Cardiac muscle cell (in vitro differentiated cells and primary cell): Measurements from ENCODE around the gene SMOC1. TPM values are rescaled to one million over a fixed set of nuclear protein-coding genes. Genes with fewer than 3 reads are reported as not detected.

Source experiments
- DNase-seq, 2 donors: peaks; one replicate each; pipeline versions ENCODE4 v3.0.0 to v3.0.0-alpha.2; 2010 to 2017; ENCODE audit warnings: low read depth in 1 of 2, low spot score in 1 of 2
- H3K27ac ChIP-seq: fragments of 200-600 bp; sonication (generic); 2 replicates; pipeline ENCODE4 v1.5.1; 2016
- H3K27me3 ChIP-seq: fragments of 200-600 bp; sonication (generic); 2 replicates; pipeline ENCODE4 v1.6.0; 2016; ENCODE audit warnings: control low read depth
- H3K36me3 ChIP-seq: fragments of 200-600 bp; sonication (generic); 2 replicates; pipeline ENCODE4 v1.5.1; 2016; ENCODE audit warnings: control low read depth
- H3K4me1 ChIP-seq: fragments of 200-600 bp; sonication (generic); 2 replicates; pipeline ENCODE4 v1.8.1; 2017; ENCODE audit warnings: low read depth, mild to moderate bottlenecking, mixed run types
- H3K4me3 ChIP-seq: fragments of 200-600 bp; sonication (generic); 2 replicates; pipeline ENCODE4 v1.5.1; 2016; ENCODE audit warnings: mild to moderate bottlenecking
- H3K9me3 ChIP-seq: fragments of 200-600 bp; sonication (generic); 2 replicates; pipeline ENCODE4 v1.5.1; 2017; ENCODE audit warnings: low read depth, mild to moderate bottlenecking, control low read depth
- polyA plus RNA-seq: library from polyadenylated mRNA; unstranded; fragments of >200 nt; fragmentation: Nextera tagmentation; extraction: Ambion mirVana; gene quantifications from 2 replicates; pipeline ENCODE4 v1.2.1, GENCODE V29; 2016
- total RNA-seq: library from RNA; depleted of rRNA; stranded (reverse); fragments of >200 nt; gene quantifications from 2 replicates; pipeline ENCODE4 v1.2.3, GENCODE V29; 2016
- TF ChIP-seq, protein P1 (sequence below): IDR thresholded peaks from 2 replicates; pipeline ENCODE4 v1.5.1; 2012; ENCODE audit warnings: low read depth, mild to moderate bottlenecking, low read length

The SMOC1 gene
- total and polyA plus RNA-seq, 2 experiments from 2014 or later: 1.9 to 24.7 TPM

DNA sequence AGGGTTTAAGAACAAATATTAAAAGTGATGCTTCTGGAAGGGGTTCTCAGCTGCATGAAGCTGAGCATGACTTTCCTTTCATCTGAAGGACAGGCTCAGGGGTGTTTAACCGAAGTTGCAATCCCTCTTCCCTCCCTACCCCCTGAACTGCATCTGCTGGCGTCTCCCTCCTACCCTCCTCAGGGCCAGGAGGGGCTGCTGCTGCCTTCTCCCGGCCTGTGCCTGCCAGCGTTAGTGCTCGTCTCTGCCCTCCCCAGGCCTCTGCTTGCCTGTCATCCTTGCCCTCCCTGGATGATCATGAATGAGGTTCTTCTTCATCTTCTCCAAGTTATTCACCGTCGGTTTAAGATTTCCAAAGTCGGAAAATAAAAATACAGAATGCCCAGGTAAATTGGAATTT, 12.2 kb downstream of the SMOC1 start:
- TF ChIP-seq, protein P1, sequence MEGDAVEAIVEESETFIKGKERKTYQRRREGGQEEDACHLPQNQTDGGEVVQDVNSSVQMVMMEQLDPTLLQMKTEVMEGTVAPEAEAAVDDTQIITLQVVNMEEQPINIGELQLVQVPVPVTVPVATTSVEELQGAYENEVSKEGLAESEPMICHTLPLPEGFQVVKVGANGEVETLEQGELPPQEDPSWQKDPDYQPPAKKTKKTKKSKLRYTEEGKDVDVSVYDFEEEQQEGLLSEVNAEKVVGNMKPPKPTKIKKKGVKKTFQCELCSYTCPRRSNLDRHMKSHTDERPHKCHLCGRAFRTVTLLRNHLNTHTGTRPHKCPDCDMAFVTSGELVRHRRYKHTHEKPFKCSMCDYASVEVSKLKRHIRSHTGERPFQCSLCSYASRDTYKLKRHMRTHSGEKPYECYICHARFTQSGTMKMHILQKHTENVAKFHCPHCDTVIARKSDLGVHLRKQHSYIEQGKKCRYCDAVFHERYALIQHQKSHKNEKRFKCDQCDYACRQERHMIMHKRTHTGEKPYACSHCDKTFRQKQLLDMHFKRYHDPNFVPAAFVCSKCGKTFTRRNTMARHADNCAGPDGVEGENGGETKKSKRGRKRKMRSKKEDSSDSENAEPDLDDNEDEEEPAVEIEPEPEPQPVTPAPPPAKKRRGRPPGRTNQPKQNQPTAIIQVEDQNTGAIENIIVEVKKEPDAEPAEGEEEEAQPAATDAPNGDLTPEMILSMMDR: no peak
- no peak for DNase-seq
- no peaks in the 10 kb centered on the region for H3K27me3 ChIP-seq
- H3K9me3 ChIP-seq: peaks cover 3% of the 10 kb centered on the region
- no peaks in the 10 kb centered on the region for H3K4me1 ChIP-seq
- no peaks in the 10 kb centered on the region for H3K36me3 ChIP-seq
- H3K4me3 ChIP-seq: no peak overlapping the region
- no peak overlapping the region for H3K27ac ChIP-seq

DNA sequence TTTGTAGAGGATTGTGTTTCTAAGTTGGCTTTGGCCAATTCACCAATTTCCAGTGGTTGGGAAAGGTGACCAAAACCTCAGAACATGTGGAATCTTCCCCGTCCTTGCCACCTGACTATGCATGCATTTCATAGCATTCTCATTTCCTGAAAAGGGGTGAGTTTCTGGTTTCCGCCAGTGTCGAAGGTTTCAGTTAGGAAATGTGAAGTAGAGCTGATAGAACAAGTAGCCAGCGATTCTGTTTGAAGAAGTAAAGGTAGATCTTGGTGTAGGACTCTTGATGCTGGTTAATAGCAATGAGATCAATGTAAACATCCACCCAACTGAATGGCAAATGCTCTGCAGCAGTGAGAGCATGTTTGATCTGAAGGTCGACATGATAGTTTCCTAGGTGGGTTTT, 15.9 kb downstream of the SMOC1 start:
- Histone ChIP-seq H3K4me1 (no peaks in the 10 kb centered on the region), H3K36me3 (no peaks in the 10 kb centered on the region), H3K27ac (no peak overlapping the region), H3K27me3 (no peaks in the 10 kb centered on the region), H3K4me3 (no peak overlapping the region), H3K9me3 (no peaks in the 10 kb centered on the region)
- TF ChIP-seq, protein P1: no peak
- DNase-seq: no peak

- Histone ChIP-seq H3K27ac (no peak overlapping the region), H3K9me3 (no peaks in the 10 kb centered on the region), H3K4me3 (no peak overlapping the region), H3K36me3 (no peaks in the 10 kb centered on the region), H3K4me1 (no peaks in the 10 kb centered on the region), H3K27me3 (no peaks in the 10 kb centered on the region)
- DNase-seq: no peak
- TF ChIP-seq, protein P1: no peak
Measured at GRCh38 chr14:69896080-69896479, 16.9 kb downstream of the SMOC1 start.

- H3K9me3 ChIP-seq: no peaks in the 10 kb centered on the region
- H3K4me3 ChIP-seq: no peak overlapping the region
- no peaks in the 10 kb centered on the region for H3K4me1 ChIP-seq
- H3K27me3 ChIP-seq: no peaks in the 10 kb centered on the region
- DNase-seq: no peak
- no peak overlapping the region for H3K27ac ChIP-seq
- no peaks in the 10 kb centered on the region for H3K36me3 ChIP-seq
- TF ChIP-seq, protein P1: no peak
Measured at GRCh38 chr14:69896972-69897371, 17.8 kb downstream of the SMOC1 start.

GRCh38 chr14:69900603-69901002, 21.4 kb downstream of the SMOC1 start:
- H3K4me3 ChIP-seq: no peak overlapping the region
- no peaks in the 10 kb centered on the region for H3K27me3 ChIP-seq
- TF ChIP-seq, protein P1: no peak
- H3K9me3 ChIP-seq: no peaks in the 10 kb centered on the region
- DNase-seq: no peak
- H3K4me1 ChIP-seq: no peaks in the 10 kb centered on the region
- H3K27ac ChIP-seq: no peak overlapping the region
- no peaks in the 10 kb centered on the region for H3K36me3 ChIP-seq
